ENCODE measurements around the gene CA9.

The CA9 gene

GRCh38 chr9:35717132-35717870, 43.6 kb downstream of the CA9 start:
- no peak for DNase-seq (ENCODE audit: low spot score)

- DNase-seq (ENCODE audit: low spot score) = no peak
These were observed 45.2 kb downstream of the CA9 start for GRCh38 chr9:35718721-35719511.

- no peak for DNase-seq (ENCODE audit: low spot score)
These were observed 45.8 kb downstream of the CA9 start for GRCh38 chr9:35719546-35719945.

- DNase-seq (ENCODE audit: low spot score) = no peak
These were observed 49.7 kb downstream of the CA9 start for GRCh38 chr9:35723426-35723825.

DNA sequence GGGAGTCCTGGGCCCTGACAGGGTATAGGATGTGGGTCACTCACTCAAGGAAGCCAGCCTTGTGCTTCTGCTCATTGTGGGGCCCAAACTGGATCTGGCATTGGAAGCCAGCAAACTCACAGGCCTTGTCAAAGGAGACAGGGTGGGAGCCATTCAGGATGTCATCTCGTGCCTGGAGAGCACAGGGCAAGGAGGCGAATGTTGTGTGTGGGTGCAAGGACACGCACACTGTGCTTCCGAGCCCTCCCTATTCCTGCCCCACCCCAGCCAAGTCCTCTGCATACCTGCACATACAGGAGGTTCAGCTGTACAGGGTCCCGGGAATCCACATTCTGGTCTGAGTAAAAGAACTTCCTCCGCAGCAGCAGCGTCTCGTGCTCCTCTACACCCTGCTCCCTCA, 50.2 kb downstream of the CA9 start:
- DNase-seq (ENCODE audit: low spot score) = no peak

- DNase-seq (ENCODE audit: low spot score) = no peak
These were observed 51.6 kb downstream of the CA9 start for GRCh38 chr9:35725362-35725761.

- peak; percentile 36 for DNase-seq (ENCODE audit: low spot score)
These were observed 53.2 kb downstream of the CA9 start for GRCh38 chr9:35726931-35727330.

- no peak for DNase-seq (ENCODE audit: low spot score)
These were observed 53.9 kb downstream of the CA9 start for GRCh38 chr9:35727676-35728040.

DNA sequence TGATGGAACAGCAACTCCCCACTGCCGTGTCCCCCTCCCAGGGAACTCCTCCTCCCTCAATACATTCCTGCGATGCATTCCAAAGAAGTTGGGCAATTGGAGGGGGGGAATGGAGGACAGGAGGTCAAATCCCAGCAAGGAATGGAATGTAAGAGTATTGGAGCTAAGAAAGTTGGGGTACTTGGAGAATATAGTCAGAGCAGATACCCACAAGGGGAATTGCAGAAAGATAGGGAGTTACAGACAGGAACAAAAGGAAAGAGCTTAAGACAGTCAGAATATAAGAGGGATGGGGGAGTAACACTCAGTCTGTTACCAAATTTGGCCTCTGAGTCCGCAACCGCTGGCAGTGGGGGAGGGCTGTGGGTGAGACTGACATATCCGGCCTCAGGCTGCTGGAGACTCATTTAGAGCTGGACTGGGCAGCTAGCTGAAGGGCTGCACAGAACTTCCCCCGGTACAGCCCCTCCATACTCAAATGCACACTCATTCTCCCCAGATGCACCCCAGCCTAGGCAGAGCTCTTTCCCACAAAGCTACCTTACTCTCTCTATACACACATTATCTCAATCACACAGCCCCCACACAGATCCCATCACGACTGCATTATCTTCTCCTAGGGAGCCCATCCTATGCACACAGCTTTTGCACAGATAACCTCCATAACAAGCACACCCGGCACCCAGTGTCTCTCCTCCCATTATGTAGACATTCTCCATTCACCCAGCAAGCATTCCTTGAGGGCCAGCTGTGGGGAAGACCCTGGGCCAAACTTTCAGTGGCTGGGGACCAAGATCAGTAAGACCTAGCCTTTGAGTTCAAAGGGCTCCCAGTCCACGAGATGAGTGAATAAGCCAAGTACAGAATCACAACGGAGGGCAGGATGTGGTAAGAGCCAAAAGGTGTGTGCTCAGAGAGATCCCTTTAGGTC, 54.6 kb downstream of the CA9 start:
- peak; percentile 31 for DNase-seq (ENCODE audit: low spot score)

- no peak for DNase-seq (ENCODE audit: low spot score)
These were observed 55.4 kb downstream of the CA9 start for GRCh38 chr9:35729101-35729500.

- peak; percentile 44 for DNase-seq (ENCODE audit: low spot score)
These were observed 56.2 kb downstream of the CA9 start for GRCh38 chr9:35729700-35730485.

GRCh38 chr9:35730486-35730854, 56.7 kb downstream of the CA9 start:
- DNase-seq (ENCODE audit: low spot score) = no peak
